Activated T-cell treated with anti-CD3 and anti-CD28 coated beads for 48 hours (primary cell): ENCODE measurements around the gene ZNF567.
"Not testable (repeated sequence)": the region's sequence is repeated elsewhere in the genome, so short reads cannot be mapped to it uniquely, and the experiment has no call there.

Source experiments
- DNase-seq: peaks from one replicate; pipeline ENCODE4 v3.0.0-alpha.2; 2020; ENCODE audit warnings: low read depth

Gene ZNF567

DNA sequence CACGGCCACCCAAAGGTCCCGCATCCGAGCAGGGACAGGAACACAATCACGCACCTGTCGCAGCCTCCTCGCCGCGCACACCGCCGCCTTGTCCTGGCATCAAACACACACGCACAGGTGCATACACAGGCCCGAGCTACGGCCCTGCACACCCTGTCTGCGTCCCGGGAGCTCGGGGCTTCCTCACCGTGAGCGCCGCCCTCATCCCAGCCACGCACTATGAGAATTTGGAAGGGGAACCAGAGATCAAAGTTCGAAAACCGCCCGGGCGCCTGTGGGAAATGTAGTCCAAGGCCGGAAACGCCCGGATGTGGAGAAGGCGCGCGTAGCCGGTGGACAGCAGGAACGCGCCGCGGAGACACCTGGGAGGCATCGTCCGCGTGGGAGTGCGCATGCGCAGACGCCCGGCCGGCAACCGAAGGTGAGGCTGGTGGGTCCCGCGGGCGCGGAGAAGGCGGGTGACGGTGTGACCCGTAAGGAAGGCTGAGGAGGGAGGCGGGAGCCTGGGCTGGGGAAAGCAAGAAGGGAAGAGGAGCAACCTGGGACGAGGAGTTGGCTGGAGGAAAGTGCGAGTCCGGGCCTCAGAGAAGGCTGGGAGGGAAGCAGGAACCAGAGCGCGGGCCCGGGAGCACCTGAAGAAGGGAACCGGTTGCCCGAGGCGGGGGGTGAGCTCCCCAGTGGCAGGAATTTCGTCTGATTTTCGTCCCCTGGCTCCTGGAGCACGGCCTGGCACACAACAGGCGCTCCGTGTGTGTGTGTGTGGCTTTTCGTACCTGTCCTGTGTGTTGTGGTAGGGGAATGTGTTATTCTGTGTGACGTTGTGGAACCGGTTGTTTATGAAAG is at the start of gene ZNF567:
TSS of gene ZNF567 (plus strand) at position 399 of the 843 bp plus-strand sequence. CDS start 7,256 bp downstream, outside the sequence.
- peak; percentile 97 for DNase-seq

DNA sequence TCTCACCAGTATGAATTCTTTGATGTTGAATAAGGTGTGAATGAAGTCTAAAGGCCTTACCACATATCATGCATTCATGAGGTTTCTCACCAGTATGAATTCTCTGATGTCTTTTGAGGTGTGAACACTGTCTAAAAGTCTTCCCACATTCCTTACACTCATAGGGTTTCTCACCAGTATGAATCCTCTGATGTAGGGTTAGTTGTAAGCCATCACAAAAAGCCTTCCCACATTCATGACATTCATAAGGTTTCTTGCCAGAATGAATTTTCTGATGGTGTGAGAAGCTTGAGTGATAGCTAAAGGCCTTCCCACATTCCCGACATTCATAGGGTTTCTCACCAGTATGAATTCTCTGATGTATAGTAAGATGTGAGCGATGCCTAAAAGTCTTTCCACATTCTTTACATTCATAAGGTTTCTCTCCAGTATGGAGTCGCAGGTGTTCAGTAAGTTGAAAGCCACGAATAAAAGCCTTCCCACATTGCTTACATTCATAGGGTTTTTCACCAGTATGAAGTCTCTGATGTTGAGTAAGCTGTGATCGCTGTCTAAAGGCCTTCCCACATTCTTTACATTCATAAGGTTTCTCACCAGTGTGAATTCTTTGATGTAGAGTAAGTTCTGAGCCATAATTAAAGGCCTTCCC is 48.4 kb upstream of the ZNF567 start:
- DNase-seq, result no peak

DNA sequence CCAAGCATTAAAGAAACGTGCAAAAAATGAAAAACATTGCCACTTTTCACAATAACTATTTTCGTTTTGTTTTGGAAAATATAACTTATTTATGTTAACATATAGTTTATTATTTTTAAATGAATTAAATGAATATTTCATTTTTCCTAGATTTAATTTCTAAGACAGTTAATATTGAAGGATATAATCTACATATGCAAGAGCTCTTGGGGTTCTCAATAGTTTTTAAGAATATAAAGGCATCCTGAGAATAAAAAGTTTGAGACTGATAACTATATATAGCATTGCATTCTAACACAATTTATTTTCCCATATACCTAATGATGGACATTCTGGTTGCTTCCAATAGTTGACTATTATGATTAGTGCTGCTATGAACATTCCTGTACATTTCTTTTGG is 40.7 kb upstream of the ZNF567 start:
- DNase-seq, result no peak

DNA sequence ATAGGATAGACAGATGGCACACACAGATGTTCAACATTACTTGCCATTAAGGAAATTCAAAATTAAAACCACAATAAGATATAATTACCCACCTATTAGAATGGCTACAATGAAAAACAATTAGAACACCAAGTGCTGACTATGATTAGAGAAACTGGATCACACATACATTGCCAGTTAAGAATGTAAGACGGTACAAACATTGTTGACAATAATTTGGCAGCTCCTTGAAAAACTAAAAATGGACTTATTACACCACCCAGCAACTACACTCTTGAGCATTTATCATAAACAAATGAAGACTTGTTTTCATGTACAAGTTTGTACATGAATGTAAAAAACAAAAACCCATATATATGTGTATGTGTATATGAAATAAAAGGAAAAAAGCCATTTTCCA is 34.5 kb upstream of the ZNF567 start:
- DNase-seq, result no peak

DNA sequence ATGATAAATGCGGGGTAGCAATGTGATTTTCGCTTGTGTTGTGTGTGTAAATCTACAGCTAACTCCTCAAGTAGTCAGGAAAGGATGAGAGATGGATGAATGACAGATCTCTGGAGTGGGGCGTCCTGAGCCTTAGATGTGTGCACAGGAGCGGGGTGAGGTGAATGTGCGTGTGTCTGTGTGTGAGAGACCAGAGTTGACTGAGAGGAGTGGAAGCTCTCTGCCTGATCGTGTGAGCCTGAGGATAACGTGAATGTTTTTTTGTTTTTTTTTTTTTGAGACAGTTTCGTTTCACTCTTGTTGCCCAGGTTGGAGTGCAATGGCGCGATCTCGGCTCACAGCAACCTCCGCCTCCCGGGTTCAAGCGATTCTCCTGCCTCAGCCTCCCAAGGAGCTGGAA is 21.6 kb upstream of the ZNF567 start:
- DNase-seq, result no peak

DNA sequence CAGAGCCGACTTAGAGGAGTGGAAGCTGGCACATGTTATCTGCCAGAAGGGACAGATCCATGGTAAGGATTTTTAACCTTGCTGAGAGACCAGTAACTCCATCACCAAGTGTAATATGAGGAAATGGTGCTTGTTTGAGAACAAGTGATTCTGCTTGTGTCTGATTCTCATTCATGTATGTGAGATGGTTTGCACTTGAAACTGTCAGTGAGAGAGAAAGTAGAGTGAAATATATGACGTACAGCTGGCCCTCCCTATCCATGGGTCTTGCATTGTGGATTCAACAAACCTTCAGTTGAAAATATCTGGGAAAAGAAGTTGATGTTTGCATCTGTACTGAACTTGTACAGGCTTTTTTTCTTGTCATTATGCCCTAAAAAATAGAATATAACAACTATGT is 18.8 kb upstream of the ZNF567 start:
- no peak for DNase-seq

DNA sequence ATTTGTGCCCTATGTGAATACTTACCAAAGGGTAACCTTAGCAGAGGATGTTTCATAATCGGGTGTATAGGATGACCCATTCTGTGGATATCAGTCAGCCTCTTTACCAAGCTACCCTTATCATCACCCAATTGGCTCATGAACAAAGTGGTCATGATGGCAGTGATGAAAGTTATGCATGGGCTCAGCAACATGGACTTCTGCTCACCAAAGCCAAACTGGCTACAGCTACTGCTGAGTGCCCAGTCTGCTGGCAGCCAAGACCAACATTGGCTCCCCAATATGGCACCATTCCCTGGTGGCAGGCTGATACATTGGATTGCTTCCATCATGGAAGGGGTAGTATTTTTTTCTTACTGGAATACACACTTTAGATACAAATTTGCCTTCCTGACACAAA is 15.0 kb upstream of the ZNF567 start:
- no peak for DNase-seq

DNA sequence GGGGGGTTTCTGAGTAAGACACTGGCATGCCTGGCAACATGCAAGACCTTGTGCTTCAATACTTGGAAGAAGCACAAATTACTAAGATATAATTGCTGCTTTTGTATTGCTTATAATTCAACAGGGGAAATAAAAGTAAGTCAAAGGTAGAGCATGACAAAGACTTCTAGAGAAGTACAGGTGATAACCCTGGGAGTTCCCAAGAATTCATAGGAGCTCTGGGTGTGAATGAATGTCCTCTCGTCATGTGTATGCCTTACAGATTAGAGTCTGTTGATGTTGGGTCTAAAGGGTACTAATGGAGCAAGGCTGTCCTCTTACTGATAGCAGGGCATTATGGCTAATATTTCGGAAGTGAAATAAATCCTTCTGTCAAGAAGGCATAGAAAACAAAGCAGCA is 13.2 kb upstream of the ZNF567 start:
- DNase-seq, result no peak

DNA sequence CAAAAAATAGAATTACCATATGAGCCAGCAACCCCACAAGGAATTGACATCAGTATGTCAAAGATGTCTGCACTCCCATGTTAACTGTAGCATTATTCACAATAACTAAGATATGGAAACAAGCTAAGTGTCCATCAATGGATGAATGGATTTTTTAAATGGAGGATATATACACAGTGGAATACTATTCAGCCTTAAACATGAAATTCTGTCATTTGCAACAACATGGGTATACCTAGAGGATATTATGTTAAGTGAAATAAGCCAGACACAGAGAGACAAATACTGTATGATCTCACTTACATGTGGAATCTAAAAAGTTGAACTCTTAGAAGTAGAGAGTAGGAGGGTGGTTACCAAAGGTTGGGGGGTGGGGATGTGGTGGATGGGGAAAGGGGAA is 8.0 kb upstream of the ZNF567 start:
- no peak for DNase-seq

DNA sequence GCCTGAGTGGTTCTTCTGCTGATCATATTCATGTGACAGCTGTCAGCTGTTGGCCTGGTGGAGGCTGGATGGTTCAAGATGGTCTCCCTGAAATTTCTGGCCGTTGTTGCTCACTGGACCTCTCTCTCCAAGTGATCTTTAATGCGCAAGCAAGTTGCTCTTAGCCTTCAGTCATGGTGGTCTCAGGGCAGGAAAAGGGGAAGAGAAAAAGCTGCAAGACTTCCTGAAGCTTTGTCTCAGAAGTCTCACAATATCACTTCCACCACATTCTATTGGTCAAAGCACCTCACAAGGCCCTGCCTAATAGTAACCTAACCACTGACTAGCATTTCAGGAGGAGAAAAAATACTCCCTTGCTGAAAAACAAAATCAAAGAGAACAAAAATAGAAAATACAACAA is 1.6 kb upstream of the ZNF567 start:
- no peak for DNase-seq

DNA sequence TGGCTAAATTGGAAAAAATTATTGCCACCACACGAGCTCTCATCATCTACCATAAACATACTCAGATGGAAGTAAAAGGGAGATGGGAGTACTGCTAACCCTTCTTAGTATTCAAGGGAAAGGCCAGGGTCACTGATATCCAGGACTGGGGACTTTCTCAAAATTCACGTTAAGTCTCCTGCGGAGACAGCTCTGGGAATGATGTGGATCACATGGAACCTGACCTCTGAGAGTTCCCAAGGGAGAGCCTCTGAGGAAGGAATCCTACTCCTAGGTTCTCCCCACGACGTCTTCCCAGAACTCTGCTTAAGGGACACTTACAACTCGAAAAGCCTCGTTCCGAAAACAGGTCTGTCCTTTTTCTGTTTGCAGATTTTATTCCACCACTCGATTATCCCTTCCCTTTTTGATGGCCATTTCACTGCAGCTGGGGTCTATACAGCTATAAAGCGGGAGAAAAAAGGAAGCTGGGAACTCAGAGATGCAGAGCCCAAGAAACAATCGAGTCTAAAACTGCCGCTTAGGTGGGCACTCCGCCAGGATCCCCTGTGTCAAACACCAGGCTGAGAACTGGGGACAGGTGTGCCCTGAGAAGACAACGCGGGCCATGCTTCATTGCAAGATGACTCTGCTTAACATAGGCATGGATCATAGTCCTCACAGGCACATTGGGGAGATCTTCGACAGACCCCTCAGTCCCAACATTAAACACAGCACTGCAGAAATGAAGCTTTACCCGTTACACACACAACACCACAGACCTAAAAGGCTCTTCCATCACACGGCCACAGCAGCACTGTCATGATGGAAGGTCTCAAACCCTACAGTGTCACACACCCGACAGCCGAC is 823 bp upstream of the ZNF567 start:
- DNase-seq, result no peak

DNA sequence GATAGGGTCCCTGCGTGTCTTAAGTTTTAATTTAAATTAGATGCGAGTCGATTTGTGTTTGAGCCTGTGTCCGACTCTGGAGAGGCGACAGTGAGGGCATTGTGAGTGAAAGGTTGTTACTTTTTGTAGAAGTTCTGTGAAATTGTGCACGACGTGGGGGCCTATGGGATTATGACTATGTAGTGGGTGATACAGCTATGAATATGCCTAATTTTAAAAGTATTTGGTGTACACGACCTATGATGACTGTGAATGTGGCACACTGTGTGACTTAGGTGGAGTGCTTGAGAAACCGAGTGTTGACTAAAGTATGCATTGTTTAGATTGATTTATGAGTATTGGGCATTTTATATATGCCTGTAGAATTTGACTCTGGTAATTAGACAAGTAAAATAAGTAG is 646 bp downstream of the ZNF567 start:
- no peak for DNase-seq

DNA sequence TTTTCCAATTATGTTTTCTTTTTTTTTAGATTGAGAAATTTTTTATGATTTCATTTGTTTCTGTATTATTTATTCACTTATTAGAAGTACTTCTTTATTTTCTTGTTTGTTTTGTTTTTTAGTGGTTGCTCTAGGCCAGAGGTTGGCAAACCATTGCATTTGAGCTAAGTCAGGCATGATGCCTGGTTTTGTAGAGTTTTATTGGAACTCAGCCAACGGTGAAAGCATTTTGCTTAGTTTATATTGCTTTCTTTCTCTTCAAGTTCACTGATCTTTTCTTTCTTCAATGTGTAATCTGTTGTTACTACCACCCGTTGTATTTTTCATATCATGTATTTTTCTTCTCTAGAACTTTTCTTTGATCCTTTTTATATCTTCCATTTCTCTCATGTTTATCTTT is 19.7 kb downstream of the ZNF567 start:
- DNase-seq, result no peak

DNA sequence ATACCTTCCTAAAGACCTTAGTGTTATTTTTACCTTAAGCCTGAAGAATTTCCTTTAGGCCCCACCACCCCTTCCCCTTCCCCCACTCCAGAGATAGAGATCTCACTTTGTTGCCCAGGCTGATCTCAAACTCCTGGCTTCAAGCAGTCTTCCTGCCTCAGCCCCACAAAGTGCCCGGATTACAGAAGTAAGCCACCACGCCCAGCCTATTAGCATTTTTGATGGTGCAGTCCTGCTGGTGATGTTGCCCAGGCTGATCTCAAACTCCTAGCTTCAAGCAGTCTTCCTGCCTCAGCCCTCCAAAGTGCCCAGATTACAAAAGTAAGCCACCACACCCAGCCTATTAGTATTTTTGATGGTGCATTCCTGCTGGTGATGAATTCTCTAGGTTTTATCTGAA is 22.0 kb downstream of the ZNF567 start:
- no peak for DNase-seq

DNA sequence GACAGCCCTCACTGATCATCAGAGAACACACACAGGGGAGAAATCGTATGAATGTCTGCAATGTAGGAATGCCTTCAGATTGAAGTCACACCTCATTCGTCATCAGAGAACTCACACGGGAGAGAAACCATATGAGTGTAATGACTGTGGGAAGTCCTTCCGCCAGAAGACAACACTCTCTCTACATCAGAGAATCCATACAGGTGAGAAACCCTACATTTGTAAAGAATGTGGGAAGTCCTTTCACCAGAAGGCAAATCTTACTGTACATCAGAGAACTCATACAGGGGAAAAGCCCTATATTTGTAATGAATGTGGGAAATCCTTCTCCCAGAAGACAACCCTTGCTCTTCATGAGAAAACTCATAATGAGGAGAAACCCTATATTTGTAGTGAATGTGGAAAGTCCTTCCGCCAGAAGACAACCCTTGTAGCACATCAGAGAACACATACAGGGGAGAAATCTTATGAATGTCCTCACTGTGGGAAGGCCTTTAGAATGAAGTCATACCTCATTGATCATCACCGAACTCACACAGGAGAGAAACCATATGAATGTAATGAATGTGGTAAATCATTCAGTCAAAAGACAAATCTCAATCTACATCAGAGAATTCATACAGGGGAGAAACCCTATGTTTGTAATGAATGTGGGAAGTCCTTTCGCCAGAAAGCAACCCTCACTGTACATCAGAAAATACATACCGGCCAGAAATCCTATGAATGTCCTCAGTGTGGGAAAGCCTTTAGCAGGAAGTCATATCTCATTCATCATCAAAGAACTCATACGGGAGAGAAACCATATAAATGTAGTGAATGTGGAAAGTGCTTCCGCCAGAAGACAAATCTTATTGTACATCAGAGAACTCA is 32.5 kb downstream of the ZNF567 start:
- DNase-seq, result no peak

DNA sequence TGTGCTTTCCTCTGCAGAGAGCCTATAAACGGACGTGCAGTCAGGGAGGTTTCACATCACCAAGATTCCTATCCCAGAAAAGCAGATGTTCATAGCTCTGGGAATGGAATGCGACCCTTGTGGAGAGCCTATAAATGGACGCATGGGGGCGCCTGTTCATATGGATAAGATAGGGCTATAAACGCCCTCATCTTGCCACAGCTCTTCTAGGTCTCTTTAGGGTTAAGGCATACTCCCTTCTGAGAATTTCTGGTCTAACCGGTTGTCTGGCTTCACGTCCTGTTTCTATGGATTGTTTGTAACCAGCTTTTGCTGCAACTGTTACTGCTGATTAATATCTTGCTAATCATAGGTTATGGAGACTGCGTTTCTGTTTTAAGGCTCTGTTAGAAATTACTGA is 48.8 kb downstream of the ZNF567 start:
- not testable (repeated sequence) for DNase-seq

DNA sequence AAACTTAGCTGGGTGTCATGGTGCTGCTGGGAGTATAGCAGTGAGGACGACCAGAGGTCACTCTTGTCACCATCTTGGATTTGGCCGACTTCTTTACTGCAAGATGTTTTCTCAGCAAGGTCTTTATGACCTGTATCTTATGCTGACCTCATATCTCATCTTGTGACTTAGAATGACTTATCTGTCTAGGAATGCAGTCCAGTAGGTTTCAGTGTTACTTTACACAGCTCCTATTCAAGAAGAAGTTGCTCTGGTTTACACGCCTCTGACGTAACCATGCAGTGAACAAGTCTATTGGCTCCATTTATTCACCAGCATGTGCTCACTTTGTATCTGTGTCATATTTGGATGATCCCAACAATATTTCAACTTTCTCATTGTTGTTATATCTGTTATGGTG is 58.5 kb downstream of the ZNF567 start:
- DNase-seq, result no peak

DNA sequence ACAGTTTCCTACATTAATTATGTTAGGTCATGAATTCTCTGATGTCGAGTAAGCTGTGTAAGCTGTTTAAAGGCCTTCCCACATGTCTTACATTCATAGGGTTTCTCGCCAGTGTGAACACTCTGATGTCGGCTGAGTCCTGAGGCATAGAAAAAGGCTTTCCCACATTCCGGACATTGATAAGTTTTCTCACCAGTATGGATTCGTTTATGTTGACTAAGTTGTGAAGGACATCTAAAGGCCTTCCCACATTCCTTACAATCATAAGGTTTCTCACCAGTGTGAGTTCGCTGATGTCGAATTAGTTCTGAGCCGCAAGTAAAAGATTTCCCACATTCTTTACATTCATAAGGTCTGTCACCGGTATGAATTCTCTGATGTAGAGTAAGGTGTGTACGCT is 60.3 kb downstream of the ZNF567 start:
- DNase-seq, result no peak

DNA sequence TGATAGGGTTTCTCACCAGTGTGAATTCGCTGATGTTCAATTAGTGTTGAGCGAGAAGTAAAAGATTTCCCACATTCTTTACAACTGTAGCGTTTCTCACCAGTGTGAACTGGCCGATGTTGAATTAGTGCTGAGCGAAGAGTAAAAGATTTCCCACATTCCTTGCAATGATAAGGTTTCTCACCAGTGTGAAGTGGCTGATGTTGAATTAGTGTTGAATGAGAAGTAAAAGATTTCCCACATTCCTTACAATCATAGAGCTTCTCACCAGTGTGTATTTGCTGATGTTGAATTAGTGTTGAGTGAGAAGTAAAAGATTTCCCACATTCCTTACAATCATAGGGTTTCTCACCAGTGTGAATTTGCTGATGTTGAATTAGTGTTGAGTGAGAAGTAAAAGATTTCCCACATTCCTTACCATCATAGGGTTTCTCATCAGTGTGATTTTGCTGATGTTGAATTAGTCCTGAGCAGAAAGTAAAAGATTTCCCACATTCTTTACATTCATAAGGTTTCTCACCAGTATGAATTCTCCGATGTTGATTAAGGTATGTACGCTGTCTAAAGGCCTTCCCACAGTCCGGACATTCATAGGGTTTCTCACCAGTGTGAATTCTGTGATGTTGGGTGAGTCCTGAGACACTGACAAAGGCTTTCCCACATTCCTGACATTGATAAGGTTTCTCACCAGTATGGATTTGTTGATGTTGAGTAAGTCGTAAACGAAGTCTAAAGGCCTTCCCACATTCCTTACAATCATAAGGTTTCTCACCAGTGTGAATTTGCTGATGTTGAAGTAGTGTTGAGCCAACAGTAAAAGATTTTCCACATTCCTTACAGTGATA is 61.2 kb downstream of the ZNF567 start:
- no peak for DNase-seq

DNA sequence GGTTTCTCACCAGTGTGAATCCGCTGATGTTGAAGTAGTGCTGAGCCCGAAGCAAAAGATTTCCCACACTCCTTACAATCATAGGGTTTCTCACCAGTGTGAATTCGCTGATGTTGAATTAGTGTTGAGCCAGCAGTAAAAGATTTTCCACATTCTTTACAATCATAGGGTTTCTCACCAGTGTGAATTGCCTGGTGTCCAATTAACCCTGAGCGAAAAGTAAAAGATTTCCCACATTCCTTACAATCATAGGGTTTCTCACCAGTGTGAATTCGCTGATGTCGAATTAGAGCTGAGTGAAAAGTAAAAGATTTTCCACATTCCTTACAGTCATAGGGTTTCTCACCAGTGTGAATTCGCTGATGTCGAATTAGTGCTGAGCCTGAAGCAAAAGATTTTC is 62.2 kb downstream of the ZNF567 start:
- DNase-seq, result not testable (repeated sequence)
